ENCODE results near the gene FAM107A. TPM values are rescaled to one million over a fixed set of nuclear protein-coding genes. Genes with fewer than 3 reads are reported as not detected.

FAM107A gene
- total and polyA plus RNA-seq, 11 donors, result 24.6 to 144 (median 47.9) TPM

- peak overlapping the region; percentile 57 to 94 (median 86) for H3K27ac ChIP-seq
- H3K9me3 ChIP-seq, result no peaks in the 10 kb centered on the region
- no peak for ATAC-seq
- H3K36me3 ChIP-seq, result peaks cover 0 to 42% (median 31%) of the 10 kb centered on the region in 9 donors
- H3K27me3 ChIP-seq, result no peaks in the 10 kb centered on the region
- intact Hi-C loops (cut with DNase I), result loop anchor here in 7 of 10 donors (2.0 to 10.0 kb wide), 5 partner anchors 71 to 361 kb away; partner anchors contain the start of gene PDHB (in 3 of the 7)
- 19 to 41% (median 33%) methylated on average over 2 of the region's 2 CpGs for WGBS, 4 donors
- H3K4me3 ChIP-seq, result peak overlapping the region in 10 of 12 donors; percentile 37 to 65 (median 52)
- DNase-seq, result no peak
- peaks cover 8 to 39% (median 28%) of the 10 kb centered on the region in 12 donors for H3K4me1 ChIP-seq
- no peak for TF ChIP-seq POLR2A (IDR thresholded peaks at IDR 0.05)
- no peak for TF ChIP-seq CTCF (IDR thresholded peaks at IDR 0.05)
Observed at GRCh38 chr3:58535531-58536500, 41.4 kb downstream of the FAM107A start.

- intact Hi-C loops (cut with DNase I), result loop anchor here (2.0 to 10.0 kb wide), 11 partner anchors 43 to 360 kb away; partner anchors contain the start of genes KCTD6 (in 4 of the 10), PDHB (in 3 of the 10), HTD2 (in 1 of the 10) and RPP14 (in 1 of the 10)
- Histone ChIP-seq H3K4me1 (peaks cover 8 to 39% (median 28%) of the 10 kb centered on the region in 12 donors), H3K27me3 (no peaks in the 10 kb centered on the region), H3K27ac (no peak overlapping the region), H3K4me3 (no peak overlapping the region), H3K36me3 (peaks cover 0 to 51% (median 40%) of the 10 kb centered on the region in 9 donors), H3K9me3 (no peaks in the 10 kb centered on the region)
- 95 to 97% (median 97%) methylated on average over 9 of the region's 9 CpGs for WGBS, 4 donors
- DNase-seq (no peak), ATAC-seq (no peak)
- TF ChIP-seq POLR2A (IDR thresholded peaks at IDR 0.05) (no peak), CTCF (IDR thresholded peaks at IDR 0.05) (no peak)
Observed at GRCh38 chr3:58534592-58535494, 42.3 kb downstream of the FAM107A start.

- H3K4me3 ChIP-seq, result no peak overlapping the region
- peaks cover 8 to 50% (median 27%) of the 10 kb centered on the region in 12 donors for H3K4me1 ChIP-seq
- TF ChIP-seq CTCF (IDR thresholded peaks at IDR 0.05), result peak; percentile 85 to 95 (median 90)
- no peak for TF ChIP-seq POLR2A (IDR thresholded peaks at IDR 0.05)
- H3K27ac ChIP-seq, result no peak overlapping the region
- intact Hi-C loops (cut with DNase I), result loop anchor here (1.0 to 10.0 kb wide), 14 partner anchors 40 to 358 kb away; partner anchors contain the start of genes KCTD6 (in 5 of the 10), PDHB (in 3 of the 10), HTD2 (in 1 of the 10) and RPP14 (in 1 of the 10)
- DNase-seq (peak; percentile 56 to 87 (median 78)), ATAC-seq (peak in 3 of 4 donors; percentile 53 to 65 (median 61))
- no peaks in the 10 kb centered on the region for H3K9me3 ChIP-seq
- H3K27me3 ChIP-seq, result no peaks in the 10 kb centered on the region
- H3K36me3 ChIP-seq, result peaks cover 0 to 72% (median 52%) of the 10 kb centered on the region in 9 donors
- WGBS, 4 donors, result 21 to 25% (median 23%) methylated on average over 11 of the region's 11 CpGs
Observed at GRCh38 chr3:58532794-58533220, 44.4 kb downstream of the FAM107A start.
